ENCODE results near the gene RGS19.

DNA sequence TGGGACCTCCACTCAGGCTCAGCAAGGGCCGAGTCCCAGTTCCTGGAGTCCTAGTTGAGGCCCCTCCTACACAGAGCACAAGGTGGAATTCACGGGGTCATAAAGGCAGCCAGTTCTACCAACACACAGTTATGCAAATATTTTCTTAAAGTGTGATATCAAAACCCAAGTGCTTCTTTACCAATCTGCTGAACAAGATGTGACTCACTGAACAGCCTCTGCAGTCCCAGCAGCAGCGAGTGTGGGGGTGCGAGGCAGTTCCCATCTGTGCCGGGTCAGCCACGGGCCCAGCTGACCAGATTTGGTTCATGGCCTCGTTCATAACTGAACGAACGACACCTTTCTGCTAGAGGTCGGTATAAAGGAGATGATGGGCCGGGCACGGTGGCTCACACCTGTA lies 20.8 kb downstream of the RGS19 start:
- no peak for TF ChIP-seq POLR2A (IDR thresholded peaks at IDR 0.05)
- TF ChIP-seq, protein P1, sequence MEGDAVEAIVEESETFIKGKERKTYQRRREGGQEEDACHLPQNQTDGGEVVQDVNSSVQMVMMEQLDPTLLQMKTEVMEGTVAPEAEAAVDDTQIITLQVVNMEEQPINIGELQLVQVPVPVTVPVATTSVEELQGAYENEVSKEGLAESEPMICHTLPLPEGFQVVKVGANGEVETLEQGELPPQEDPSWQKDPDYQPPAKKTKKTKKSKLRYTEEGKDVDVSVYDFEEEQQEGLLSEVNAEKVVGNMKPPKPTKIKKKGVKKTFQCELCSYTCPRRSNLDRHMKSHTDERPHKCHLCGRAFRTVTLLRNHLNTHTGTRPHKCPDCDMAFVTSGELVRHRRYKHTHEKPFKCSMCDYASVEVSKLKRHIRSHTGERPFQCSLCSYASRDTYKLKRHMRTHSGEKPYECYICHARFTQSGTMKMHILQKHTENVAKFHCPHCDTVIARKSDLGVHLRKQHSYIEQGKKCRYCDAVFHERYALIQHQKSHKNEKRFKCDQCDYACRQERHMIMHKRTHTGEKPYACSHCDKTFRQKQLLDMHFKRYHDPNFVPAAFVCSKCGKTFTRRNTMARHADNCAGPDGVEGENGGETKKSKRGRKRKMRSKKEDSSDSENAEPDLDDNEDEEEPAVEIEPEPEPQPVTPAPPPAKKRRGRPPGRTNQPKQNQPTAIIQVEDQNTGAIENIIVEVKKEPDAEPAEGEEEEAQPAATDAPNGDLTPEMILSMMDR (IDR thresholded peaks at IDR 0.05), result no peak
- no peak for TF ChIP-seq EP300 (IDR thresholded peaks at IDR 0.05)
